ENCODE data around the gene CDH4. TPM values are rescaled to one million over a fixed set of nuclear protein-coding genes. Genes with fewer than 3 reads are reported as not detected.

CDH4 gene
- total RNA-seq, 2 donors from 2014 or later = 0.07 to 0.94 TPM

DNA sequence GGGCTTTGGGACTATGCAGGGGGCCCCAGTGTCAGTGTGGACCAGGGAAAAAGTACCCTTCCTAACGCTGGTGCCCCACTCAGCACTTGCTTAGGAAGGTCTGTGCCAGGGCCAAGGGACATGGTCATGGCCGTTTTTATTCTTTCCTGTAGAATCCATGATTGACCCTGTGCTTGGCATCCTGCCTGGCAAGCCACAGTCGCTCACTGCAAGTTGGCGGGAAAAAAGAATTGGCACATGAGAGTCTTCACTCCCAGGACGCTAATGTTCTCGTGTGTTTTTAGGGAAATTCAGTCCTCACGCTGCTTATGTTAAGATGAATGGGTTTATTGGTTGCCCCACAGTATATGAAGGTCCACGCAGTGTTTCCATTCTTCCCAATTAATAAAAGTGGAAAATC, 253.4 kb downstream of the CDH4 start:
- Histone ChIP-seq H3K4me1 (no peaks in the 10 kb centered on the region), H3K4me3 (no peak overlapping the region), H3K27me3 (no peaks in the 10 kb centered on the region), H3K36me3 (no peaks in the 10 kb centered on the region), H3K27ac (no peak overlapping the region), H3K9me3 (no peaks in the 10 kb centered on the region)
- no peak for DNase-seq (ENCODE audit: low spot score)
- no peak for TF ChIP-seq CTCF (IDR thresholded peaks at IDR 0.05)

DNA sequence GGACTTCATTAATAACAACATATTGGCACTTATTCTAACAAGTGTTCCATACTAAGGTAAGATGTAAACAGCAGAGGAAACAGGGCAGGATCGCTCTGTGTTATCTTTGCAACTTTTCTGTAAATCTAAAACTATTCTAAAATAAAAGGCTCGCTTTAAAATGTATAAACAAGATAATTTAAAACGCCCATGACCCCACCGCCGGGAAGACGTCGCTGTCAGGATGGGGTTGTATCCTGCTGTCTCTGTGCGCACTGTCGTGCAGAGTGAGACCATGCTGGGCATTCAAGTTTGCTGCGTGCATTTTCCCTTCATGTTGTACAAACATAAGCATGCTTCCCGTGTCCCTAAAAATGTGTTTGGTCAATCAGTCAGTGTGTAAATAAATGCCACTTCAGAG, 255.7 kb downstream of the CDH4 start:
- H3K36me3 ChIP-seq = no peaks in the 10 kb centered on the region
- no peaks in the 10 kb centered on the region for H3K27me3 ChIP-seq
- no peak overlapping the region for H3K27ac ChIP-seq
- no peaks in the 10 kb centered on the region for H3K4me1 ChIP-seq
- DNase-seq (ENCODE audit: low spot score) = no peak
- no peaks in the 10 kb centered on the region for H3K9me3 ChIP-seq
- no peak for TF ChIP-seq CTCF (IDR thresholded peaks at IDR 0.05)
- no peak overlapping the region for H3K4me3 ChIP-seq

DNA sequence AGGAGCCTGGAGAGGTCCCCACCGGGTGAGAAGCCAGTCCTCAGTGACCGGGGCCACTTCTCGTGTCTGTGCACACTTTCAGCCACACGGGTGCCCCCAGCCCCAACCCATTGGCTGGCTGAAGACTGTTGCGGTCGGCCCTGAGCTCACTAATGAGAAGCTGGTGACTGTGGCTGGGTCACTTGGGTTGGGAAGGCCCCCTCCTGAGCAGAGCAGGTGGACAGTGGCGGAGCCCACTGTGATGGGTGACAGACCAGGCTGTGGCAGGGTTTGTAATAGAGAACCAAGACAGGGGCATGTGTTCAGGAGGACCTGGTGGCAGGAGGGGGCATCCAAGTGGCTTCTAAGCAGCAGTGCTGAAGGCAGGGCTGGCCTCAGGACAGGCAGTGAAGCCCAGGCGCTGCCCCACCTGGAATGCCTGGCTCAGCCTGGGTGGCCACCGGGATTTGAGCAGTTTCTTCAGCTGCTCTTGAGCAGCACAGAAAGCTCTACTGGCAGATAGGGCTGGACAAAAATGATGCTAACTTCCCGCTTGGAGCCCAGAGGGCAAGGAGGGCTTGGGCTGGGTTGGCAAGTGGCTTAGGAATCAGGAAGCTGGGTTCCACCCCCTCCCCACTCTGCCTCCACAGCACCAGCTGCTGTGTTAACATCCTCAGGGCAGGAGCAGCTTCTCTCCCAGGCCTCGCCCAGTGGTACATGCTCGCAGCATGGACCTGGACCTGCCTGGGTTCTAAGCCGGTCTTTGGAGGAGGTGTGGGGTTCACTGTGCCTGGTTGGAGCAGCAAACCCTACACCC, 256.4 kb downstream of the CDH4 start:
- no peaks in the 10 kb centered on the region for H3K27me3 ChIP-seq
- H3K4me3 ChIP-seq = no peak overlapping the region
- no peaks in the 10 kb centered on the region for H3K9me3 ChIP-seq
- TF ChIP-seq CTCF (IDR thresholded peaks at IDR 0.05) = no peak
- H3K27ac ChIP-seq = no peak overlapping the region
- DNase-seq (ENCODE audit: low spot score) = no peak
- H3K36me3 ChIP-seq = no peaks in the 10 kb centered on the region
- no peaks in the 10 kb centered on the region for H3K4me1 ChIP-seq

DNA sequence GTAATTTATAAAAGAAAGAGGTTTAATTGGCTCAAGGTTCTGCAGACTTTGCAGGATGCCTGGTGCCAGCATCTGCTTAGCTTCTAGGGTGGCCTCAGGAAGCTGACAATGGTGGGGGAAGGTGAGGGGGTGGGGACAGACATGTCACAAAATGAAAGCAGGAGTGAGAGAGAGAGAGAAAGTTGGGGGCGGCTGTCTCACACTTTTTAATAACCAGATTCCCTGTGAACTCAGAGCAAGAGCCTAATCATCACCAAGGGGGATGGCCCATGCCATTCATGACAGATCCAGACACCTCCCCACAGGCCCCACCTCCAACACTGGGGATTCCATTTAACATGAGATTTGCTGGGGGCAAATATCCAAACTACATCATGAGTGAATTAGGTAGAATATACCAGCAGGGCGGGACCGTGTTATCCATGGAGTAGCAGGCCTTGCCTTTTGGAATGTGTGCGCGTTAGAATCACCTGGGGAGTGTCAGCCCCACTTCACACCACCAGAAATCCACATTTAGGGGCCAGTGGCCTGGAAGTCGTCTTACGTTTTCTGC, 258.8 kb downstream of the CDH4 start:
- TF ChIP-seq CTCF (IDR thresholded peaks at IDR 0.05) = no peak
- H3K4me1 ChIP-seq = no peaks in the 10 kb centered on the region
- H3K27me3 ChIP-seq = no peaks in the 10 kb centered on the region
- no peaks in the 10 kb centered on the region for H3K9me3 ChIP-seq
- H3K27ac ChIP-seq = no peak overlapping the region
- H3K4me3 ChIP-seq = no peak overlapping the region
- H3K36me3 ChIP-seq = no peaks in the 10 kb centered on the region
- no peak for DNase-seq (ENCODE audit: low spot score)

DNA sequence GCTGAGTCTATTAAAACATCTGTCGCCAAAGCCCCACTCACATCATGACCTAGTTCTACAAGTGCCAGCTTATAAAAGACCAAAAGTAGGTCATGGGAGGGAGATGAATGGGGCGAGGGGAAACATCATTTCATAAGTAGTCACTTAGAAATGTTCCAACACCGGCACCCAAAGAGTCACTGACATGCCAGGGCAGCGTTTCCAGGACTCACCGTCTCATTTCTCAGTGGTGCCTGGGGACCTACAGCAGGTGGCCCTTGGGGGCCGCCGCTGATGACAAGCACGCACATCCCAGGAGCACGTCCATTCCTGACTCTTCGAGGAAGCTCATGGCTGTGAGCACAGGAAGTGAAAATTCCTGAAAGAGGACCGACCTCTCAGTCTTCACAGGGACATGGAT, 260.4 kb downstream of the CDH4 start:
- Histone ChIP-seq H3K36me3 (no peaks in the 10 kb centered on the region), H3K27ac (no peak overlapping the region), H3K9me3 (no peaks in the 10 kb centered on the region), H3K27me3 (no peaks in the 10 kb centered on the region), H3K4me3 (no peak overlapping the region), H3K4me1 (no peaks in the 10 kb centered on the region)
- no peak for DNase-seq (ENCODE audit: low spot score)
- no peak for TF ChIP-seq CTCF (IDR thresholded peaks at IDR 0.05)
